GOT3 (cell line): Measurements from ENCODE around the gene FXYD3.

Source experiments
- DNase-seq: peaks from one replicate; lab custom pipeline; 2025; ENCODE audit warnings: mixed read lengths; lab: John Stamatoyannopoulos, UW

FXYD3 gene, protein sequence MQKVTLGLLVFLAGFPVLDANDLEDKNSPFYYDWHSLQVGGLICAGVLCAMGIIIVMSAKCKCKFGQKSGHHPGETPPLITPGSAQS

DNA sequence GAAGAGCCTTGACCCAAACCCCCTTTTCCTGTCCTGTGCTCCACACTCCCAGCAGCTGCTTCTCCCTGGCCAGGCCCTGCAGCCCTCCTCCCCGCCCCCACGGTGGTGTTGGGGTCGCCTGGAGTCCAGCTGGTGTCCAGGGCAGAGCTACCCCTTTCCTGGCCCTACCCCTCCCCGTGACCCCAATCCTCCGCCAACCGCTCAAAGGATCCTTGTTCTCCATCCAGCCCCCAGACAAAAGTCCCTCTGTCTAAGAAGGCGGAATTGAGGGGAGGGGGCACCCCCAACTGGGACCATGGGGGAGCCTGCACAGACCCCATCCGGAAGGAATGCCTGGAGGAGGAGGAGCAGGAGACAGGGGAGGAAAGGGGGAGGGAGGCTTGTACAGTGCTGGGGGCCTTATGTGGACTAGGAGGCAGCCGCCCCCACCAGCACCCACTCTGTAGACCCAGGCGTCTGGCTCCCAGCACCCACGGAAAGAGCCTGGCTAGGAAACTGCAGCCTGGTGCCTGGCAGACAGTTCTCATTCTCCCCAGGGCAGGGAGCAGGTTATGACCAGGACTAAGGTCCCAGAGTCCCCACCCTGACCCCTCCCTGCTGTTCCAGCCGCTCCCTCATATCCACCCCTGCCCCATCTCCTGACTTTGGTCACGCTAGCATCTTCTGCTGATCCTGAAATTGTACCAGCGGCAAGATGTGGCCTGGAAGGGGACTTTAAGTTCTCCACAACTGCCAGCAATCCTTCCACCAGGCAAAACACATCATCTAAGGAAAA, at the start of gene FXYD3:
Gene FXYD3, plus strand, starts transcription at position 647 of the 775 bp plus-strand sequence. CDS start 3,554 bp downstream, outside the sequence.
- DNase-seq: no peak

DNA sequence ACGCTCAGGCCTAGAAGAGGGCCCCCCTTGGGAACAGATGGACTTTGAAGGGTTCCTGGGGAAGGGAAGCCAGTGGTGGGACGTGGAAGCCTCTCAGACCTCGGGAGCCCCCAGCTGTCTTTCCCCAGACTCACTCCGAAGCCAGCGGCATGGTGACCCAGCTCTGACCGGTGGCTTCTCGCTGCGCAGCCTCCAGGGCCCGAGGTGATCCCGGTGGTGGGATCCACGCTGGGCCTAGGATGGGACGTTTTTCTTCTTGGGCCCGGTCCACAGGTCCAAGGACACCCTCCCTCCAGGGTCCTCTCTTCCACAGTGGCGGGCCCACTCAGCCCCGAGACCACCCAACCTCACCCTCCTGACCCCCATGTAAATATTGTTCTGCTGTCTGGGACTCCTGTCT, 49.5 kb upstream of the FXYD3 start:
- DNase-seq: no peak

DNA sequence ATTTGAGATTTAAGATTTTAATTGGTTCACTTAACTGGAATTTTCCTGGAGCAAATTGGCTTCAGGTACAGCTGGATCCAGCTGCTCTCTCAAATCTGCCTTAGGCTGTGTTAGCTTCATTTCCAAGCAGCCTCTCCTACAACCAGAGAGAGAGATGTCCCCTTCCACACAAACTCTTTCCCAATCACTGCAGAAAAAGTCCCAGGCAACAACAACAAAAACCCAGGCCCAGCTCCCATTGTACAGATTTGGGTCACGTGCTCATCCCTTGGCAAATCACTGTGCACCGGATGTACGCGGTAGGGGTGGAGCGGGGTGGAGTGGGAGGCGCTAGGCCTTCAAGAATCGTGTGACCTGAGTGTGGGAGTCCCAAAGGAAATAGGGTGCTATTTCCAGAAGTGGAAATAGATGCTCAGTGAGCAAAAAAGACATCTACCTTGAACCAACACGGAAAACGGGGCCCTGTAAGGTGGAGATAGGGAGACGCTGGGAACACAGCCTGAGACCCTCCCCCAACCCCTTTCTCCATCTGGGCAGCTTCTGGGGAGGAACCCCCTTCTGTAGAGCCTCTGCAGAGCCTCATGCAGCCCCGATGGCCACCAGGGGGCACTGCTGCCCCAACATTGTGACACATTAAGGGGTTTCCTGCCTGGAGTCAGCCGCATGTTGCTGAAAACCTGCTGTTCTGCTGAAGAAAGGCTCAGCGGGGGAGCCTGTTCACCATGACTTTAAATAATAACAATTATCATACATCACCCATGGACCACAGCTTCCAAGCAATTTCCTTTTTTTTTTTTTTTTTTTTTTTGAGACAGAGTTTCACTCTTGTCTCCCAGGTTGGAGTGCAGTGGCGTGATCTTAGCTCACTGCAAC, 48.7 kb upstream of the FXYD3 start:
- peak; percentile 23 for DNase-seq

DNA sequence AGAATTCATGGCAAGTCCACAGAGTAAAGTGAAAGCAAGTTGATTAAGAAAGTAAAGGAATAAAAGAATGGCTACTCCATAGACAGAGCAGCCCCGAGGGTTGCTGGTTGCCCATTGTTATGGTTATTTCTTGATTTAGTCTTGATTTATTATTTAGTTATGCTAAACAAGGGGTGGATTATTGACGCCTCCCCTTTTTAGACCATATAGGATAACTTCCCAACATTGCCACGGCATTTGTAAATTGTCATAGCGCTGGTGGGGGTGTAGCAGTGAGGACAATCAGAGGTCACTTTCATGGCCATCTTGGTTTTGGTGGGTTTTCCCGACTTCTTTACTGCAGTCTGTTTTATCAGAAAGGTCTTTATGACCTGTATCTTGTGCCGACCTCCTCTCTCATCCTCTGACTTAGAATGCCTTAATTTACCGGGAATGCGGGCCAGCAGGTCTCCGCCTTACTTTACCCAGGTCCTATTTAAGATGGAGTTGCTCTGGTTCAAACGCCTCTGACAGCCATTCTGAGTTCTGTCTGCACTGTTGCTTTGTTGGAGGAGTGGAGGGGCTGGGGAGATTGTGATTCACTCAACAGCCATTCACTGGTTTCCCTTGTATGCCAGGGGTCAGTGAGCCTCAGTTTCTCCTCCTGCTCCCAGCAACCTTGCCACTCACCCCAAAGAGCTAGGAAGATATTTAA, 46.5 kb upstream of the FXYD3 start:
- no peak for DNase-seq

DNA sequence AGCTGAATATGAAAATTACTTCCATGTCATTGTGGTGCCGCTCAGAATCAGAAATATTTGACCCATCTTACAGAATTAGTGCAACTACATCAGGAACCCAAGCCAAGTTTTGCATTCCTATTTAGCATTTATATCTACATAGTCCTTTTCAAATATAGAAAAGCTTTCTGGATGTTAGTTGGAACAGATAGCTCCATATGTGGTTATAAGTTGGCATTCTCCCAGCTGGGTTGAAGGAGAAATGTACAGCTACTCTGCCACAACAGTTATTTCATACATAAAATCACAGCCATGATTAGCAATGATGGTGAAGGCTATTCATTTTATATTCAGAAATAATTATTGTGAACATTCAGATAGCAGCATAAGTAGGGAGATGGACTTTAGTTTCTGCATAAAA, 45.9 kb upstream of the FXYD3 start:
- DNase-seq: no peak

DNA sequence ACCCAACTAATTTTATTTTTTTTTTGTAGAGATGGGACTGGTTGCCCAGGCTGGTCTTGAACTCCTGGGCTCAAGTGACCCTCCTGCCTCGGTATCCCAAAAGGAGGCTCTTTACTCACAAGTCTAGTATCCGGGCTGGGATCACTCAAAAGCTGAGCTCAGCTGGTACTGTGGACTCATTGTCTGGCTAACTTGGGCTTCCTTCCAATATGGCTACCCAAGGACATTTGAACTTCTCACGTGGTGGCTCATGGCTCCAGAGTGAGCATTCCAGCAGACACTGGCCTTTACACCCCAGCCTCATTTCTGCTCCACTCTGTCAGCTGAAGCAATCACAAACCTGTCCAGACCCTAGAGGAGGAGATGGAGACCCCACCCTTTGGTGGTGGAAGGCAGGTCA, 45.2 kb upstream of the FXYD3 start:
- DNase-seq: no peak

DNA sequence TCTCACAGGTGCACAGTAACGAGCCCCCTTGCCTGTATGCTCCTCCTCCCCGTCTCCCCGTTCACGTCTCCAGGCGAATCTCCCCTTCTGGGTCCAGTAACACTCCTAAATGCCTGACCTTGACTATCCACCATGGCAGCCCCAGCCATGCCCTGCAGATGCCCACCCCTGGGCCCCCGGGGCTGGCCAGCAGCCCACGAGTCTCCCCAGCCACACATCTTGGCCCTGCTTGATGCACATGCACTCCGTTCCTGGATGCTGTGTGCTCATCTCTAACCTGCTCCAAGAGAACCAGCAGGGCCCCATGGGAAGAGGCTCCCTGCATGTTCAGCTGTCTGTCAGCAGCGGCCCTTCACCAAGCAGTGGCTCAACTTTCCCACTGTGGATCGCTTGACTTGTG, 42.1 kb upstream of the FXYD3 start:
- DNase-seq: no peak

DNA sequence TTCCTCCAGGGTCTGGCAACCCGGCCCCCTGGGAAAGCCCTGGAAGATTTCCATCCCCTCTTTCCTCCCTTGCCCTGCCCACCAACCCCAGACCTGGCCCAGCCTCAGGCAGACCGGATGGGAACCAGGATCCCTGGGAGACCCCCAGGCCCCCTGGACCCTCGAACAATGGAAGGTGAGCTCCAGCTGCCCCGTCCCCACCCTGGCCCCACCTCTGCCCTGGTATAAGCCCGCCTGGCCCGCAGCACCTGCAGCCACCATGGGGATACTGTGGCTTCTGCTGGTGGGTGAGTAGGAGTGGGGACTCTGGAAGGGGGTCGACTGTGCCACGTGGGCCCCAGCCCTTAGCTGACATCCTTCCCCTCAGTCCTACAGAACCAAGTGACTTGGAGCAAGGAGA, 41.7 kb upstream of the FXYD3 start:
- DNase-seq: no peak

DNA sequence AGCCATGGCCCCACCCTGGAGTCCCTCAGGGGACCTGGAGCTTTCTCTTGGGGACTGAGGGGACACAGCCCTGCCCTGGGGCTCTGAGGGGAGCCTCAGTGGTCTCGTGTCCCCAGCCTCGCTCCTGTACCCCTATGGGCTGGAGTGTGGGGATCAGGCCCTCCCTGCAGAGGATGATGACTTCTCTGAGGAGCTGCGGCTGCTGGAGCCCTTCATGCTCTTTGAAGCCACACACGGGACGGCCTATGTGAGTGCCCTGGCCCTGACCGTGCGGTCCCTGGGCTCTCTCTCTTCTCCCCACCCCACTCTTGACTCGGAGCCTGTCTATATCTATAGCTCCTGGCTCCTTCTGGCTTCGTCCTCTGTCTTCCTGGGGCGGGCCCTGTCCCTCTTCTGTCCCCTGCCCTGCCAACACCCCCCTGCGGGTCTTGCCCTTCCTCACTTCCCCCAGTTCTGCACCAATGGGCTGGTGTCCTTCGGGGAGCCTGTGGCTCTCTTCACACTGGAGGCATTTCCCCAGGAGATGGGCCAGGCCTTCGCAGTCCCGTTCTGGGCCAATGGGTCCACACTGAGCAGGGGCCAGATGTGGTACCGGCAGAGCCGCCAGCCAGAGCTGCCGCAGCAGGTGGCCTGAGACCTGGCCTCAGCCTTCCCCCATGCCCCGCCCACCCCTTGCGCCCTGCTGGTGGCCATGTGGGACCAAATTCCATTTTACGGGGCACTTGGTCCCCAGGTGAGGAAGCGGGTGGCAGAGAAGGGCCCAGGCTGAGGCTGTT, 41.0 kb upstream of the FXYD3 start:
- DNase-seq: no peak

DNA sequence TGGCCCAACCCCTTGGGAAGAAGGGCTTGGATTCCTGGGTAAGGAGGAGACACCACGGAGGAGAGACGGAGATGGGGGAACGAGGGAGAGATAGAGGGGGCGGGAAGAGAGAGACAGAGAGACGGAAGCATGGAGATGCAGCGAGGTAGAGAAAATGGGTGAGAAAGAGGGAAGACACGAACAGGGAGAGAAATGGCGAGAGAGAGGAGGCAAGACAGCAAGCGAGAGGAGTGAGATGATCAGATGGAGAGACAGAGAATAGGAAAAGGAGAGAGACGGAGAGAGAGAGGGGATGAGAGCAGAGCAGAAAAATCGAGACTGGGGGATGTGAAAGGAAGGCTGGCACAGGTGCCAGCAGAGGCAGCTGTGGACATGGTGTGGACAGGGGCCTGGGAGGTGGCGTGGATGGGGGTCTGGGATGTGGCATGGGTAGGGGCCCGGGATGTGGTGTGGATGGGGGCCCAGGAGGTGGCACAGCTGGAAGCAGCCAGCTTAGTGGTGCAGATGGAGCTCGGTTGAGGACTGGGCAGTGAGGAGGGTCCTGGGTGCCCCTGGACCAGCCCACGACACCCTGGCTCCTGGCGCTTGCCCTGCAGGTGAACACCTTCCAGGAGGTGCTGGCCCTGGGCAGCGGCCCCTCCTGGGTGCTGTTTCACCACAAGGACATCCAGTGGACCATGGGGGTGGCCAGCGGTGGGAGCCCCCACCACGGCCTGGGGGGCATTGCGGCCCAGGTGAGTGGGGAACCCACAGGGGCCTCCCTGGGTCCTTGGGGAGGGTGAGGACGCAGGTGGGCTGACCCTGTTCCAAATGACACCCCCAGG, 40.2 kb upstream of the FXYD3 start:
- no peak for DNase-seq

DNA sequence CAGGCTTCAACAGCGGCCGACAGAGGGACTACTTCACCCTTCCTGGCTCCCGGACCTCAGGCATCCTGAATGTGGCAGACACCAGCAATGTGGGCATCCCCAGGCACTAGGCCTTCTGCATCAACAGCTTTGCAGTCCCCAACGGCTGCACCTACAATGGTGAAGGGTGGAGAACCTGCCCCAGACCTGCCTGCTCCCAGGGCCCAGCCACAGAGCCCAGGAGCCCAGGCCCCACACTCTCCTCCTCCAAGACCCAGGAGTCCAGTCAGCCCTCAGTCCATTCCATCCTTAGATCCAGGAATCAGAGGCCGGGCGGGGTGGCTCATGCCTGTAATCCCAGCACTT, 39.6 kb upstream of the FXYD3 start:
- DNase-seq: no peak

DNA sequence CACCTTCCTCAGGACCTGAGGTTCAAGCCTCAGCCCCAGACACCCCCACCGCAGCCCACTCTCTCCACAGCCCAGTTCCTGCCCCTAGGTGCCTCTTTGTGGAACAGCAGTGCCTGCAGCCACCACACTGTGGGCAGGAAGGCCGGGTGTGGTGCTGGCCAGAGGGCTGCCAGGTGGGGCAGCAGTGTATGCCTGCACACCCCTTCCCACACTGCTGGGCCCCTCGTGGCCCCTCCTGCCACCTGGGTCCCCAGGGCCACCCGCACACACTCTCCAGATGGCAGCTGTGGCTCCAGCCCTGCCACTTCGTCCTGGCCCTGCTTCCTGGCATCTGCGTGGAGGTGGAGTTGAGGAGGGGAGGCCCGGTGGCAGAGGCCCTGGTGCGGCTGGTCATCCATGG, 39.0 kb upstream of the FXYD3 start:
- DNase-seq: no peak

DNA sequence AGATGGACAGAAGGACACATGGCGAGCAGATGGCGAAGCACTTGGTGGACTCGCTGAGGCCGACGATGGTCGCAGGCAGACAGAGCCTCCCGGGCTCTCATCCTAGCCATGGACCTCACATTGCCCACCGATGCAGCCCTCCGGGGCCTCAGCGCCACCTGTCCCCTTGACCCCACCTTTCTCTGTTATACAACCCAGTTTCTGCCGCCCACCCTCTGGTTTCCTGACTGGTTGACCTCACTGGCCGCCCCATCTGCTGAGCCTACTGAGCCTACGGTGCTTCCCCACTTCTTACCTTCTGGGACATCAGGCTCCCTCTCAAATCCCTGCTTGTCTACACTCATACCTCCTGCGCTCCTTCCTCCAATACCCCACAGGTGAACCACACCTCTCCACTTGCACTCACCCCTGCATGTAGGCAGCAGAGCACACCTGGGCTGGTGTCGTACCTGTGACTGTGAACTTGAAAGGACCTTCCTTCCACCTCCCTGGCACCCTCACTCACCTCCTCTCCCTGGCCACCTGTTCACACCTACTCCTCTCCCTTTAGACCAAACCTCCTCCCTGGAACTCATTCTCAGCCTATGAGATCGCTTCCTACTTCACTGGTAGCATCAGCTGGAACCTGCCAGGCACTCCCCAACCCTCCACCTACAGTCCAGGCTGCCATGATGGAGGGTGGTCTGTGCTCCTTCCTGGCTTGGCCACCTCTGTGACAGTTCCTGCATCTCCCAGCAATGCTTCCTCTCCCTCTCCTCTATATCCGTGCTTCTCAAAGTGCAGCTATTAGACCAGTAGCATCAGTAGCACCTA, 38.0 kb upstream of the FXYD3 start:
- no peak for DNase-seq

DNA sequence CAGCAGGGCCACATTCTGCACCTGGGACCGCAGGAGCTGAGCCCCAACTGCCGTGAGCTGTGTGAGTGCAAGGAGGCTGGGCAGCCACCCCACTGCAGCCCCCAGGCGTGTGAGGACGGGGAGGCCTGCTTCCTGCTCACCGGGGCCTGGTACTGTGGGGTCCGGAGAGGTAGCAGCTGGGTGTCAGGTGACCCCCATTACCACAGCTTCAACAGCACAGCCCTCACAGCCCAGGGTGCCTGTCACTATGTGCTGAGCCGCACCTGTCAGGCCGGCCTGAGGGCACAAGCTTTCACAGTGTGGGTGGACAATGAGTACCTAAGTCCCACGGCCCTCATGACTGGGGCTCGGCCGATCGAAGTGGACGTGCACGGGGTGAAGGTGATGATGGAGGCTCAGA, 35.8 kb upstream of the FXYD3 start:
- no peak for DNase-seq

DNA sequence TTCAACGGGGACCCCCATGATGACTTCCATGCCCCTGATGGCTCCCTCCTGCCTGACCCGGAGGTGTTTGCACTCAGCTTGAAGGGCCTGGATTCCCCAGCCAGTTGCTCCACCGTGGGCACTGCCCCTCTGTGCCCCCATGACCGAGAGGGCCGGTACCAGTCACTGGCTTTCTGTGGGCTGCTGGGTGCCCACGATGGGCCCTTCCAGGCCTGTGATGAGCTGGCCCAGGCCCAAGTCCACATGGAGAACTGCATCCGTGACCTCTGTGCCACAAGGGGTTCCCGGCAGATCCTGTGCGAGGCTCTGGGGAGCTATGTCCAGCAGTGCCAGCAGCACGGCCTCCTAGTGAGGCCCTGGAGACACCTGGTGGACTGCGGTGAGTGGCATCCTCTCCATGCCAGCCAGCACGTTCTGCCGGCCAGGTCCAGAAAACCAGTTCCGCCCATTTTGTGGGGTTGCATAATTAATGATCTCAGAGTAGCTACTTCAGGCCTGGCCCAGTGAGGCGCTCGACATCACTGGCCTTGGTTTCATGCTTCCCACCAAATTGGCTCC, 34.9 kb upstream of the FXYD3 start:
- no peak for DNase-seq

DNA sequence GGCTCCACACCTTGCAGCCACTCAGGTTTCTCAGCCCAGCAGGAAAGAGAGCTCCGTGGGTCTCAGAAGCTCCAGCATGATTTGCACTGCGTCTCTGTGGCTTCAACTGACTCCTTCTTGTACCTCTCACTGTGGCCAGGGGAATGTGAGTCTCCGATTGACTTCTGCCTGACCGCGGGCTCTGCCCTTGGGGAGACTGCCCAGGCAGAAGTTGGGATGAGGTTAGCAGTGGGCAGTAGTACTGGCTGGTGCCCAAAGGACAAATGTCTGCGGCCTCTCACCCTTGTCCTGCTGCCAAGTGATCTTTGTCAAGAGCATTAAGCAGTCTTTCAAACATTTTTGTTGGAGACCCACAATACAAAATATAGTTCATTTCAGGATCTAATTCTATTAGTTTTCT, 34.4 kb upstream of the FXYD3 start:
- no peak for DNase-seq

DNA sequence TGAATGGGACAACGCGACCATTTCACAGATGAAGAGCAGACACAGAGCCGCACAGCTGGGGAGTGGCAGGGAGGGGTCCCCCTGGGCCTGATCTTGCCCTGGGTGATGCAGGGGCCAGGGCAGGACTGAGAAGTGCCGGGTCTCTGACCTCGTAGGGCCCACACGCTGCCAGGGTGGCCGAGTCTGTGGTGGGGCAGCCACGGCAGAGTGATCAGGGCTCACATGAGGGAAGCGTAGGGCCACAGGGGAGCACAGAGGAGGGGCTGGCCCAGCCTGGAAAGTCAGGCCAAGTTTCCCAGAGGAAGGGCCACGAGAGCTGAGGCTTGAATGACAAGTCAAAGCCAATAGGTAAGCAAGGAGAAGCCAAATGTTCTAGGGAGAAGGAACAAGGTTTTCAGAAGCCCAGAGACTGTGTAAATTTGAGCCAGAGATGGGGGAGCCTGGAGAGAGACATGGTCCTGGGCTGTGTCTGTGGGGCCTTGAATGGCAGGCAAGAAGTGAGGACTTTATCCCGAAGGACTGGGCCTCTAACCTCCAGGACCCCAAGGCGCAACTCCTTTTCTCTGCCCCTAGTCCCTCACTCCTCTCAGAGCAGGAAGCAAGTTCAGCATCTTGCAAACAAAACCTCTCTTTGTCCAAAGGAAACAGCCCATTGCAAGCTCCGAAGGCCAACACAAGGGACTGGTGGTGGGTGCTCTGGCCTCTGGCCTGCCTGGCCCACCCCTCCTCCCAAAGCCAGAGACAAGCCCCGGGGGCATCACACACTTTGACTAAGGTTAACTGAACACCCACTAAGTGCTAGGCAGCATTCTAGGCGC, 31.7 kb upstream of the FXYD3 start:
- no peak for DNase-seq

DNA sequence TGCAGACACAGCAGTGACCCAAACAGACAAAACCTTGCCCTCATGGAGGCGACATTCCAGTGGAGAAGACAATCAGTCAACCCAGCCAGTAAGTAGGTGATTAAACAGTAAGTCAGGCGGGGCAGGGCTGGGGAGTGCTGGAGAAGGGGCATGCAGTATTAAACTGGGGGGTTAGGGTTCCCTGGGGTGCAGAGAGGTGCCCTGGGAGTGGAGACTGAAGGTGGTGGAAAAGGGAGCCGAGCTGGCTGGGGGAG, 31.2 kb upstream of the FXYD3 start:
- DNase-seq: no peak

DNA sequence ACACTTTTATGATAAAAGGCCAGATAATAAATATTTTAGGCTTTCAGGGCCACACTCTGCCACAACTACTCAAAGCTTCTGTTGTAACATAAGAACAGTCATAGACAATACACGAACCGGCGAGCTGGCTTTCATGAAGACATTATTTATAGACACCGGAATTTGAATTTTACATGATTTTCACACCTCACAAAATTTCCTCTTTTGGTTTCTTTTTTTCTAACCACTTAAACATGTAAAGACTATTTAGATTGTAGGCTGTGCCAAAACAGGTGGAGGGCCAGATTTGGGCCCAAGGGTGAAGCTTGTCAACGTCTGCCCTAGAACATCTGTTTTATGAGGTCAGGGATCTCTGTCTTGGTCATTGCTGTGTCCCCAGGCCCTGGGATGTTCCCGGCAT, 29.7 kb upstream of the FXYD3 start:
- DNase-seq: no peak
